ENCODE measurements around the gene SCUBE2. TPM values are rescaled to one million over a fixed set of nuclear protein-coding genes. Genes with fewer than 3 reads are reported as not detected.

Gene SCUBE2
- total RNA-seq, 1 donor from 2014 or later: 0.65 TPM

GRCh38 chr11:8973121-8973520 lies 118.3 kb downstream of the SCUBE2 start:
- ATAC-seq (no peak), DNase-seq (ENCODE audit: low spot score) (no peak)

DNA sequence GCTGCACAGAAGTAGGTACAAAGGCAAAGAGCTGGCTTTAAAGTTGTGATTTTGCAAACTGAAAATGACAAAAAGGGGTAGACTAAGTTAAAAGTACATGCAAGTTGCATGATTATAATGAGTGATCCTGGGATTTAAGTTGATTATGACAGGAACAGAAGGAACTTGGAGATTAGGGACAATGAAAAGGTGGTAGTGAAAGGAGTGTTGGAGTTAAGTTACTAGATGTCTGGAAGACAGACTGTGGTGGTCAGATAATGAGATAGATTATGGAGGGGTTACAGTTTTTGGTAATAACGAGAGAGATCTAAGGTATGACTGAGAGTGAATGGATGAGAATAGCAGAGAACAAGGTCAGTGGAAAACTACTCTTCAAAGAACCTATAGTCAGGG lies 119.5 kb downstream of the SCUBE2 start:
- no peak for DNase-seq (ENCODE audit: low spot score)
- ATAC-seq: no peak

- ATAC-seq (no peak), DNase-seq (ENCODE audit: low spot score) (no peak)
These were observed 120.0 kb downstream of the SCUBE2 start for GRCh38 chr11:8971196-8971923.

Other genes with a start within 250 kb of the SCUBE2 start
- gene AKIP1, start 180.4 kb downstream of the SCUBE2 start, total RNA-seq: 11.7 TPM
- gene C11orf16, start 158.7 kb downstream of the SCUBE2 start, total RNA-seq: not detected
- gene ASCL3, start 148.6 kb downstream of the SCUBE2 start, total RNA-seq: not detected
- gene TMEM9B, start 127.2 kb downstream of the SCUBE2 start, total RNA-seq: 13.8 TPM
- 0.05 TPM for gene NRIP3, start 87.6 kb downstream of the SCUBE2 start, total RNA-seq
- 15.5 TPM for gene DENND5A, start 173.8 kb upstream of the SCUBE2 start, total RNA-seq
- gene TMEM41B, start 223.0 kb upstream of the SCUBE2 start, total RNA-seq: 22.7 TPM

Measured in left lobe of liver (tissue), 2 donors.